Tibial nerve (tissue), 3 donors: ENCODE measurements around the gene DGKH.

Experiments used
- EP300 ChIP-seq, 2 donors: sonication (generic); formaldehyde crosslinking; IDR thresholded peaks; one replicate each; pipeline ENCODE4 v1.6.1; 2017; ENCODE audit warnings: antibody characterized with exemption in 2 of 2, mild to moderate bottlenecking in 1 of 2
- POLR2A ChIP-seq, 2 donors: fragments of 450-650 bp; IDR thresholded peaks; one replicate each; pipeline ENCODE4 v1.6.1; 2017; ENCODE audit warnings: antibody characterized with exemption in 2 of 2, mild to moderate bottlenecking in 2 of 2, moderate library complexity in 2 of 2

DNA sequence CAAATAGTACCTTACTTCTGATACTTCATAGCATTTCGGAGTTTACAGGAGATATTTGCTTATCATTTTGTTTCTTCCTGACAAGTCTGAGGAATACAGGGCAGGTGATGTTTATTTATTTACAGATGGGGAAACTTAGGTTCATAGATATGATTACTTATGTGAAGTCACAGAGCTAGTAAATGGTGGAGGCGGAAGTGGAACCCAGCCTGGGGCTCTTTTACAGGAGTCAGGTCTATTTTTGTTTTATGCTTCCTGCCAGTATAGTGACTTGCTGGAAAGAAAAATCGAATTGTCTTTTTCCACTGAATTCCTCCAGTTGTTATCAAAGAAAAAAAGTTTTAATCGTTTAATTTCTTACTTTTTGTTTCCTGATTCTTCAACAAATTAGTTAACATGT lies 66.5 kb downstream of the DGKH start:
- TF ChIP-seq EP300 (IDR thresholded peaks at IDR 0.05) (no peak), POLR2A (IDR thresholded peaks at IDR 0.05) (no peak)
